SH-SY5Y (cell line): ENCODE results near the gene PTPRG.

ENCODE experiments used
- GATA2 ChIP-seq: IDR thresholded peaks from 2 replicates; pipeline ENCODE4 v1.6.1; 2011; ENCODE audit warnings: mild to moderate bottlenecking, low read depth, low read length
- GATA3 ChIP-seq: IDR thresholded peaks from 2 replicates; pipeline ENCODE4 v1.6.1; 2011; ENCODE audit warnings: low read depth, mild to moderate bottlenecking, low read length, moderate library complexity

PTPRG gene

GRCh38 chr3:62332835-62333244, 771.5 kb downstream of the PTPRG start:
- TF ChIP-seq GATA2: no peak
- no peak for TF ChIP-seq GATA3

GRCh38 chr3:62335196-62335595, 773.8 kb downstream of the PTPRG start:
- no peak for TF ChIP-seq GATA2
- no peak for TF ChIP-seq GATA3

- TF ChIP-seq GATA2 (no peak), GATA3 (no peak)
Measured at GRCh38 chr3:62343755-62344154, 782.4 kb downstream of the PTPRG start.
